HG02884 (cell line): ENCODE results near the gene RBBP7.
A peak's percentile ranks its signal among the peaks of the same experiment; 100 is the strongest.

Experiments used
- ATAC-seq: cut with Tn5 transposase; IDR thresholded peaks from one replicate; pipeline ENCODE4 v1.9.1; 2021; ENCODE audit warnings: mild to moderate bottlenecking, moderate library complexity; ENCODE audit not compliant: unreplicated experiment

Gene RBBP7

GRCh38 chrX:16827225-16827624 is 42.9 kb downstream of the RBBP7 start:
- ATAC-seq: no peak

- no peak for ATAC-seq
These were observed 44.0 kb downstream of the RBBP7 start for GRCh38 chrX:16826207-16826606.

GRCh38 chrX:16825264-16826035 is 44.7 kb downstream of the RBBP7 start:
- no peak for ATAC-seq

- ATAC-seq: no peak
These were observed 47.4 kb downstream of the RBBP7 start for GRCh38 chrX:16822723-16823122.

- ATAC-seq: no peak
These were observed 50.5 kb downstream of the RBBP7 start for GRCh38 chrX:16819634-16820033.

- ATAC-seq: no peak
These were observed 55.6 kb downstream of the RBBP7 start for GRCh38 chrX:16814597-16814996.

GRCh38 chrX:16807976-16808542 is 62.1 kb downstream of the RBBP7 start:
- ATAC-seq: no peak

- ATAC-seq: no peak
These were observed 62.6 kb downstream of the RBBP7 start for GRCh38 chrX:16807548-16807947.

- ATAC-seq: peak; percentile 76
These were observed 65.2 kb downstream of the RBBP7 start for GRCh38 chrX:16804923-16805464.

GRCh38 chrX:16797841-16798240 is 72.3 kb downstream of the RBBP7 start:
- ATAC-seq: no peak

- ATAC-seq: no peak
These were observed 72.8 kb downstream of the RBBP7 start for GRCh38 chrX:16797358-16797757.

- no peak for ATAC-seq
These were observed 73.9 kb downstream of the RBBP7 start for GRCh38 chrX:16796298-16796697.
